Caco-2 (cell line): ENCODE data around the gene P2RX7. TPM values are rescaled to one million over a fixed set of nuclear protein-coding genes. Genes with fewer than 3 reads are reported as not detected.

Experiments used
- BruUV-seq: library from RNA; stranded (reverse); fragments of 400-500 nt; replicated peaks from 2 replicates; lab custom pipeline; 2021; lab: Mats Ljungman, UMichigan
- CTCF ChIA-PET: fragments of 300-600 bp; sonication (Branson Sonifier 250); formaldehyde crosslinking; loops from one replicate; lab custom pipeline; 2022; ENCODE audit warnings: antibody characterized with exemption; lab: Charles Lee
- POLR2A ChIA-PET: fragments of 300-600 bp; sonication (Branson Sonifier 250); formaldehyde crosslinking; loops from one replicate; lab custom pipeline; 2022; ENCODE audit warnings: antibody characterized with exemption; lab: Charles Lee
- DNase-seq, 2 experiments: peaks; one replicate each; pipeline versions ENCODE4 v3.0.0 to v3.0.0-alpha.2; 2020 to 2022
- H3K27me3 ChIP-seq: replicated peaks from 2 replicates; pipeline ENCODE4 v1.6.0; 2011; ENCODE audit warnings: low read length; ENCODE audit not compliant: control insufficient read depth, insufficient read depth
- H3K36me3 ChIP-seq: 2 replicates; pipeline ENCODE4 v1.5.1; 2011; ENCODE audit warnings: low read length; ENCODE audit not compliant: control insufficient read depth, insufficient read depth
- H3K4me1 ChIP-seq: fragments of 250-450 bp; sonication (Bioruptor Pico); 2 replicates; pipeline ENCODE4 v1.5.1; 2020; ENCODE audit warnings: mild to moderate bottlenecking
- H3K4me3 ChIP-seq: 2 replicates; pipeline ENCODE4 v1.5.1; 2011; ENCODE audit warnings: low read depth, mild to moderate bottlenecking, control low read depth, low read length
- H3K9me3 ChIP-seq: fragments of 250-450 bp; sonication (Bioruptor Pico); 2 replicates; pipeline ENCODE4 v1.5.1; 2020; ENCODE audit warnings: mild to moderate bottlenecking, moderate library complexity
- H3K27ac Mint-ChIP-seq: one replicate; pipeline ENCODE4 v1.8.0; 2022; ENCODE audit warnings: mixed read lengths; ENCODE audit not compliant: unreplicated experiment
- H3K27me3 Mint-ChIP-seq: one replicate; pipeline ENCODE4 v1.8.0; 2022; ENCODE audit warnings: mixed read lengths; ENCODE audit not compliant: insufficient read depth, unreplicated experiment
- H3K36me3 Mint-ChIP-seq: one replicate; pipeline ENCODE4 v1.8.0; 2022; ENCODE audit warnings: mild to moderate bottlenecking, mixed read lengths; ENCODE audit not compliant: insufficient read depth, unreplicated experiment
- H3K4me1 Mint-ChIP-seq: one replicate; pipeline ENCODE4 v1.8.0; 2022; ENCODE audit warnings: low read depth, mixed read lengths; ENCODE audit not compliant: unreplicated experiment
- H3K4me3 Mint-ChIP-seq: one replicate; pipeline ENCODE4 v1.8.0; 2022; ENCODE audit warnings: mild to moderate bottlenecking, moderate library complexity, mixed read lengths; ENCODE audit not compliant: unreplicated experiment
- H3K9me3 Mint-ChIP-seq: one replicate; pipeline ENCODE4 v1.8.0; 2022; ENCODE audit warnings: mixed read lengths; ENCODE audit not compliant: unreplicated experiment
- CTCF ChIP-seq, 2 experiments: fragments of 200-600 bp in 1 of 2; IDR thresholded peaks; 1 replicate in 1 of 2; 2 replicates in 1 of 2; pipeline versions ENCODE4 v1.5.1 to v1.8.0; 2011 to 2022; ENCODE audit warnings: antibody characterized with exemption in 1 of 2, control low read depth in 1 of 2, inconsistent platforms in 1 of 2, low read depth in 1 of 2, low read length in 1 of 2, mild to moderate bottlenecking in 1 of 2, moderate library complexity in 1 of 2; ENCODE audit not compliant: insufficient read depth in 1 of 2, severe bottlenecking in 1 of 2, unreplicated experiment in 1 of 2
- intact Hi-C: fragments of 100-400 bp; cut with micrococcal nuclease; formaldehyde crosslinking; loops from one replicate; pipeline ENCODE4 v1.10.0; 2022; ENCODE audit not compliant: unreplicated experiment
- total RNA-seq: library from RNA; stranded (reverse); gene quantifications from 2 replicates; pipeline ENCODE4 v1.2.3, GENCODE V29; 2022

The P2RX7 gene
- total RNA-seq, 1 experiment from 2014 or later: not detected

- H3K4me1 ChIP-seq: peaks cover 42% of the 10 kb centered on the region
- H3K9me3 ChIP-seq: no peaks in the 10 kb centered on the region
- intact Hi-C loops: loop anchor here (5.0 kb wide), 1 partner anchor 168 kb away; no protein-coding TSS in a partner anchor
- H3K9me3 Mint-ChIP-seq: no peaks in the 10 kb centered on the region
- TF ChIP-seq CTCF (IDR thresholded peaks at IDR 0.05; ENCODE audit: insufficient read depth in 1 of 2, low read depth in 1 of 2, low read length in 1 of 2, severe bottlenecking in 1 of 2, unreplicated experiment in 1 of 2): no peak
- H3K27me3 Mint-ChIP-seq: no peaks in the 10 kb centered on the region
- no TSS peak for BruUV-seq
- H3K4me3 ChIP-seq: no peak overlapping the region
- H3K36me3 ChIP-seq: peaks cover 3% of the 10 kb centered on the region
- peaks cover 42% of the 10 kb centered on the region for H3K36me3 Mint-ChIP-seq
- H3K27ac Mint-ChIP-seq: no peak overlapping the region
- DNase-seq: no peak
- POLR2A ChIA-PET: no interaction called here
- no peak overlapping the region for H3K4me3 Mint-ChIP-seq
- no peaks in the 10 kb centered on the region for H3K27me3 ChIP-seq
- peaks cover 15% of the 10 kb centered on the region for H3K4me1 Mint-ChIP-seq
- CTCF ChIA-PET: no interaction called here
Observed at GRCh38 chr12:121230538-121230907, 97.8 kb downstream of the P2RX7 start.

- BruUV-seq: no TSS peak
- Mint-ChIP-seq H3K27ac (no peak overlapping the region), H3K9me3 (no peaks in the 10 kb centered on the region), H3K27me3 (no peaks in the 10 kb centered on the region), H3K4me1 (peaks cover 13% of the 10 kb centered on the region), H3K4me3 (no peak overlapping the region), H3K36me3 (peaks cover 48% of the 10 kb centered on the region)
- TF ChIP-seq CTCF (IDR thresholded peaks at IDR 0.05; ENCODE audit: insufficient read depth in 1 of 2, low read depth in 1 of 2, low read length in 1 of 2, severe bottlenecking in 1 of 2, unreplicated experiment in 1 of 2): no peak
- Histone ChIP-seq H3K36me3 (peaks cover 3% of the 10 kb centered on the region), H3K27me3 (no peaks in the 10 kb centered on the region), H3K9me3 (no peaks in the 10 kb centered on the region), H3K4me1 (peaks cover 31% of the 10 kb centered on the region), H3K4me3 (no peak overlapping the region)
- no peak for DNase-seq
- ChIA-PET CTCF (no interaction called here), POLR2A (interaction anchor here (0.5 kb wide), 1 partner anchor 14 kb away, joined by 3 read pairs; no protein-coding TSS in a partner anchor)
- intact Hi-C loops: loop anchor here (5.0 kb wide), 1 partner anchor 170 kb away; no protein-coding TSS in a partner anchor
Observed at GRCh38 chr12:121232163-121232562, 99.5 kb downstream of the P2RX7 start.

- DNase-seq: no peak
- peaks cover 3% of the 10 kb centered on the region for H3K36me3 ChIP-seq
- ChIA-PET CTCF (no interaction called here), POLR2A (interaction anchor here (0.5 kb wide), 1 partner anchor 15 kb away, joined by 3 read pairs; no protein-coding TSS in a partner anchor)
- Mint-ChIP-seq H3K4me3 (no peak overlapping the region), H3K4me1 (peaks cover 6% of the 10 kb centered on the region), H3K27ac (no peak overlapping the region), H3K27me3 (no peaks in the 10 kb centered on the region), H3K36me3 (peaks cover 45% of the 10 kb centered on the region), H3K9me3 (no peaks in the 10 kb centered on the region)
- no peaks in the 10 kb centered on the region for H3K27me3 ChIP-seq
- no peaks in the 10 kb centered on the region for H3K9me3 ChIP-seq
- no TSS peak for BruUV-seq
- H3K4me1 ChIP-seq: peaks cover 22% of the 10 kb centered on the region
- no peak overlapping the region for H3K4me3 ChIP-seq
- TF ChIP-seq CTCF (IDR thresholded peaks at IDR 0.05; ENCODE audit: insufficient read depth in 1 of 2, low read depth in 1 of 2, low read length in 1 of 2, severe bottlenecking in 1 of 2, unreplicated experiment in 1 of 2): peak in 1 of 2 experiments; percentile 15
- intact Hi-C loops: loop anchor here (5.0 kb wide), 1 partner anchor 171 kb away; no protein-coding TSS in a partner anchor
Observed at GRCh38 chr12:121232977-121233627, 100.4 kb downstream of the P2RX7 start.
